GM19463 (cell line): Measurements from ENCODE around the gene ELOVL7.
"Not testable (repeated sequence)": the region's sequence is repeated elsewhere in the genome, so short reads cannot be mapped to it uniquely, and the experiment has no call there.

Experiments used
- ATAC-seq: cut with Tn5 transposase; IDR thresholded peaks from one replicate; pipeline ENCODE4 v1.9.1; 2021; ENCODE audit warnings: mild to moderate bottlenecking, moderate library complexity; ENCODE audit not compliant: unreplicated experiment

Gene ELOVL7

GRCh38 chr5:60833520-60833919 is 10.5 kb downstream of the ELOVL7 start:
- no peak for ATAC-seq

GRCh38 chr5:60830581-60831127 is 13.4 kb downstream of the ELOVL7 start:
- no peak for ATAC-seq

- ATAC-seq: no peak
Measured at GRCh38 chr5:60829490-60830266, 14.4 kb downstream of the ELOVL7 start.

- ATAC-seq: no peak
Measured at GRCh38 chr5:60827201-60827600, 16.9 kb downstream of the ELOVL7 start.

- ATAC-seq: peak; percentile 82
Measured at GRCh38 chr5:60826653-60827052, 17.4 kb downstream of the ELOVL7 start.

- no peak for ATAC-seq
Measured at GRCh38 chr5:60823574-60823973, 20.5 kb downstream of the ELOVL7 start.

GRCh38 chr5:60822285-60822556 is 21.8 kb downstream of the ELOVL7 start:
- peak; percentile 53 for ATAC-seq

GRCh38 chr5:60821488-60822284 is 22.4 kb downstream of the ELOVL7 start:
- ATAC-seq: no peak

- ATAC-seq: no peak
Measured at GRCh38 chr5:60820593-60821487, 23.2 kb downstream of the ELOVL7 start.

GRCh38 chr5:60816138-60816537 is 27.9 kb downstream of the ELOVL7 start:
- ATAC-seq: not testable (repeated sequence)

GRCh38 chr5:60814498-60814897 is 29.6 kb downstream of the ELOVL7 start:
- no peak for ATAC-seq

- ATAC-seq: no peak
Measured at GRCh38 chr5:60812426-60812825, 31.6 kb downstream of the ELOVL7 start.

- peak; percentile 45 for ATAC-seq
Measured at GRCh38 chr5:60811105-60811504, 33.0 kb downstream of the ELOVL7 start.

- peak; percentile 97 for ATAC-seq
Measured at GRCh38 chr5:60810438-60811085, 33.5 kb downstream of the ELOVL7 start.

- ATAC-seq: no peak
Measured at GRCh38 chr5:60809891-60810425, 34.1 kb downstream of the ELOVL7 start.

- ATAC-seq: no peak
Measured at GRCh38 chr5:60806591-60807243, 37.4 kb downstream of the ELOVL7 start.

GRCh38 chr5:60805463-60805862 is 38.6 kb downstream of the ELOVL7 start:
- ATAC-seq: no peak

- no peak for ATAC-seq
Measured at GRCh38 chr5:60803712-60804111, 40.4 kb downstream of the ELOVL7 start.

GRCh38 chr5:60802986-60803385 is 41.1 kb downstream of the ELOVL7 start:
- no peak for ATAC-seq

GRCh38 chr5:60802226-60802625 is 41.8 kb downstream of the ELOVL7 start:
- ATAC-seq: no peak
